SK-N-SH treated with all-trans-retinoic acid at 6 μM for 48 hours (cell line): ENCODE measurements around the gene SOCS1.

ENCODE experiments used
- ATAC-seq: fragments of 200-7000 bp; cut with Tn5 transposase; 3 replicates; pipeline ENCODE4 v1.9.1; 2020; ENCODE audit warnings: mild to moderate bottlenecking, moderate library complexity
- ARNTL ChIP-seq: fragments of 450-650 bp; formaldehyde crosslinking; IDR thresholded peaks from 2 replicates; pipeline ENCODE4 v1.5.0; 2020; ENCODE audit warnings: low read depth, mild to moderate bottlenecking, moderate library complexity, borderline replicate concordance
- BACH2 ChIP-seq: fragments of 250-450 bp; sonication (Bioruptor Pico); IDR thresholded peaks from 2 replicates; pipeline ENCODE4 v1.9.0; 2021; ENCODE audit warnings: mild to moderate bottlenecking, borderline replicate concordance
- CSRNP3 ChIP-seq: fragments of 250-450 bp; sonication (Bioruptor Pico); IDR thresholded peaks from 2 replicates; pipeline ENCODE4 v1.5.1; 2021; ENCODE audit warnings: mild to moderate bottlenecking, moderate library complexity
- ESRRG ChIP-seq: fragments of 250-450 bp; sonication (Bioruptor Pico); IDR thresholded peaks from 2 replicates; pipeline ENCODE4 v1.6.1; 2021; ENCODE audit warnings: mild to moderate bottlenecking
- GLIS3 ChIP-seq: fragments of 250-450 bp; sonication (Bioruptor Pico); IDR thresholded peaks from 2 replicates; pipeline ENCODE4 v1.5.0; 2020; ENCODE audit warnings: mild to moderate bottlenecking, moderate library complexity
- ISL1 ChIP-seq: fragments of 250-450 bp; sonication (Bioruptor Pico); IDR thresholded peaks from 2 replicates; pipeline ENCODE4 v2.1.2; 2022; ENCODE audit warnings: mild to moderate bottlenecking, moderate library complexity
- OSR1 ChIP-seq: fragments of 250-450 bp; sonication (Bioruptor Pico); IDR thresholded peaks from 2 replicates; pipeline ENCODE4 v1.8.0; 2022; ENCODE audit warnings: moderate library complexity, mild to moderate bottlenecking, inconsistent platforms
- PPARA ChIP-seq: fragments of 250-450 bp; sonication (Bioruptor Pico); IDR thresholded peaks from 2 replicates; pipeline ENCODE4 v1.5.0; 2020; ENCODE audit warnings: mild to moderate bottlenecking, borderline replicate concordance
- RARB ChIP-seq: fragments of 250-450 bp; sonication (Bioruptor Pico); IDR thresholded peaks from 2 replicates; pipeline ENCODE4 v1.8.0; 2021; ENCODE audit warnings: mild to moderate bottlenecking, moderate library complexity
- SNAI2 ChIP-seq: fragments of 250-450 bp; sonication (Bioruptor Pico); IDR thresholded peaks from 2 replicates; pipeline ENCODE4 v1.5.0; 2020; ENCODE audit warnings: mild to moderate bottlenecking, moderate library complexity
- TCF4 ChIP-seq: fragments of 250-450 bp; sonication (Bioruptor Pico); IDR thresholded peaks from 2 replicates; pipeline ENCODE4 v1.8.0; 2021; ENCODE audit warnings: mild to moderate bottlenecking, moderate library complexity, borderline replicate concordance
- ZC3H10 ChIP-seq: fragments of 250-450 bp; sonication (Bioruptor Pico); IDR thresholded peaks from 2 replicates; pipeline ENCODE4 v1.5.1; 2021; ENCODE audit warnings: mild to moderate bottlenecking, moderate library complexity
- ZFP3 ChIP-seq: fragments of 250-450 bp; sonication (Bioruptor Pico); IDR thresholded peaks from 2 replicates; pipeline ENCODE4 v1.5.0; 2020; ENCODE audit warnings: mild to moderate bottlenecking, moderate library complexity
- ZFP30 ChIP-seq: fragments of 450-650 bp; formaldehyde crosslinking; IDR thresholded peaks from 2 replicates; pipeline ENCODE4 v1.5.0; 2022; ENCODE audit warnings: mild to moderate bottlenecking, moderate library complexity
- ZNF565 ChIP-seq: fragments of 450-650 bp; formaldehyde crosslinking; conservative IDR thresholded peaks from 2 replicates; pipeline ENCODE4 v1.5.0; 2020; ENCODE audit warnings: low read depth, mild to moderate bottlenecking, moderate library complexity
- ZNF70 ChIP-seq: fragments of 450-650 bp; formaldehyde crosslinking; IDR thresholded peaks from 2 replicates; pipeline ENCODE4 v1.5.0; 2020; ENCODE audit warnings: mild to moderate bottlenecking, moderate library complexity
- TF ChIP-seq, protein P1 (sequence below): fragments of 250-450 bp; sonication (Bioruptor Pico); IDR thresholded peaks from 2 replicates; pipeline ENCODE4 v1.5.0; 2020; ENCODE audit warnings: mild to moderate bottlenecking, moderate library complexity
- TF ChIP-seq, protein P2 (sequence below): fragments of 250-450 bp; sonication (Bioruptor Pico); IDR thresholded peaks from 2 replicates; pipeline ENCODE4 v1.8.0; 2021; ENCODE audit warnings: low read depth, mild to moderate bottlenecking, moderate library complexity, borderline replicate concordance
- TF ChIP-seq, protein P3 (sequence below): fragments of 250-450 bp; sonication (Bioruptor Pico); IDR thresholded peaks from 2 replicates; pipeline ENCODE4 v1.5.1; 2020; ENCODE audit warnings: low read depth, mild to moderate bottlenecking, moderate library complexity

Gene SOCS1

GRCh38 chr16:11215935-11216556, 40.0 kb downstream of the SOCS1 start:
- no peak for ATAC-seq
- TF ChIP-seq, protein P1, sequence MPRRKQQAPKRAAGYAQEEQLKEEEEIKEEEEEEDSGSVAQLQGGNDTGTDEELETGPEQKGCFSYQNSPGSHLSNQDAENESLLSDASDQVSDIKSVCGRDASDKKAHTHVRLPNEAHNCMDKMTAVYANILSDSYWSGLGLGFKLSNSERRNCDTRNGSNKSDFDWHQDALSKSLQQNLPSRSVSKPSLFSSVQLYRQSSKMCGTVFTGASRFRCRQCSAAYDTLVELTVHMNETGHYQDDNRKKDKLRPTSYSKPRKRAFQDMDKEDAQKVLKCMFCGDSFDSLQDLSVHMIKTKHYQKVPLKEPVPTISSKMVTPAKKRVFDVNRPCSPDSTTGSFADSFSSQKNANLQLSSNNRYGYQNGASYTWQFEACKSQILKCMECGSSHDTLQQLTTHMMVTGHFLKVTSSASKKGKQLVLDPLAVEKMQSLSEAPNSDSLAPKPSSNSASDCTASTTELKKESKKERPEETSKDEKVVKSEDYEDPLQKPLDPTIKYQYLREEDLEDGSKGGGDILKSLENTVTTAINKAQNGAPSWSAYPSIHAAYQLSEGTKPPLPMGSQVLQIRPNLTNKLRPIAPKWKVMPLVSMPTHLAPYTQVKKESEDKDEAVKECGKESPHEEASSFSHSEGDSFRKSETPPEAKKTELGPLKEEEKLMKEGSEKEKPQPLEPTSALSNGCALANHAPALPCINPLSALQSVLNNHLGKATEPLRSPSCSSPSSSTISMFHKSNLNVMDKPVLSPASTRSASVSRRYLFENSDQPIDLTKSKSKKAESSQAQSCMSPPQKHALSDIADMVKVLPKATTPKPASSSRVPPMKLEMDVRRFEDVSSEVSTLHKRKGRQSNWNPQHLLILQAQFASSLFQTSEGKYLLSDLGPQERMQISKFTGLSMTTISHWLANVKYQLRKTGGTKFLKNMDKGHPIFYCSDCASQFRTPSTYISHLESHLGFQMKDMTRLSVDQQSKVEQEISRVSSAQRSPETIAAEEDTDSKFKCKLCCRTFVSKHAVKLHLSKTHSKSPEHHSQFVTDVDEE (CRISPR knock-in tag) = no peak
- TF ChIP-seq ZNF565 (no peak), OSR1 (CRISPR knock-in tag) (no peak), ZC3H10 (CRISPR knock-in tag) (no peak), BACH2 (CRISPR knock-in tag) (no peak), ARNTL (CRISPR knock-in tag) (no peak), ZFP3 (CRISPR knock-in tag) (no peak), PPARA (CRISPR knock-in tag) (no peak), ISL1 (CRISPR knock-in tag) (no peak), CSRNP3 (CRISPR knock-in tag) (no peak), TCF4 (no peak)
- TF ChIP-seq, protein P2, sequence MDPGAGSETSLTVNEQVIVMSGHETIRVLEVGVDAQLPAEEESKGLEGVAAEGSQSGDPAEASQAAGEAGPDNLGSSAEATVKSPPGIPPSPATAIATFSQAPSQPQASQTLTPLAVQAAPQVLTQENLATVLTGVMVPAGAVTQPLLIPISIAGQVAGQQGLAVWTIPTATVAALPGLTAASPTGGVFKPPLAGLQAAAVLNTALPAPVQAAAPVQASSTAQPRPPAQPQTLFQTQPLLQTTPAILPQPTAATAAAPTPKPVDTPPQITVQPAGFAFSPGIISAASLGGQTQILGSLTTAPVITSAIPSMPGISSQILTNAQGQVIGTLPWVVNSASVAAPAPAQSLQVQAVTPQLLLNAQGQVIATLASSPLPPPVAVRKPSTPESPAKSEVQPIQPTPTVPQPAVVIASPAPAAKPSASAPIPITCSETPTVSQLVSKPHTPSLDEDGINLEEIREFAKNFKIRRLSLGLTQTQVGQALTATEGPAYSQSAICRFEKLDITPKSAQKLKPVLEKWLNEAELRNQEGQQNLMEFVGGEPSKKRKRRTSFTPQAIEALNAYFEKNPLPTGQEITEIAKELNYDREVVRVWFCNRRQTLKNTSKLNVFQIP (CRISPR knock-in tag) = no peak

- ATAC-seq = no peak
- TF ChIP-seq ARNTL (CRISPR knock-in tag) = no peak
- no peak for TF ChIP-seq ZNF70 (CRISPR knock-in tag)
- TF ChIP-seq ZNF565 = no peak
- no peak for TF ChIP-seq ZFP3 (CRISPR knock-in tag)
- TF ChIP-seq, protein P3, sequence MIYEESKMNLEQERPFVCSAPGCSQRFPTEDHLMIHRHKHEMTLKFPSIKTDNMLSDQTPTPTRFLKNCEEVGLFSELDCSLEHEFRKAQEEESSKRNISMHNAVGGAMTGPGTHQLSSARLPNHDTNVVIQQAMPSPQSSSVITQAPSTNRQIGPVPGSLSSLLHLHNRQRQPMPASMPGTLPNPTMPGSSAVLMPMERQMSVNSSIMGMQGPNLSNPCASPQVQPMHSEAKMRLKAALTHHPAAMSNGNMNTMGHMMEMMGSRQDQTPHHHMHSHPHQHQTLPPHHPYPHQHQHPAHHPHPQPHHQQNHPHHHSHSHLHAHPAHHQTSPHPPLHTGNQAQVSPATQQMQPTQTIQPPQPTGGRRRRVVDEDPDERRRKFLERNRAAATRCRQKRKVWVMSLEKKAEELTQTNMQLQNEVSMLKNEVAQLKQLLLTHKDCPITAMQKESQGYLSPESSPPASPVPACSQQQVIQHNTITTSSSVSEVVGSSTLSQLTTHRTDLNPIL = no peak
Measured at GRCh38 chr16:11213799-11214198, 42.2 kb downstream of the SOCS1 start.

DNA sequence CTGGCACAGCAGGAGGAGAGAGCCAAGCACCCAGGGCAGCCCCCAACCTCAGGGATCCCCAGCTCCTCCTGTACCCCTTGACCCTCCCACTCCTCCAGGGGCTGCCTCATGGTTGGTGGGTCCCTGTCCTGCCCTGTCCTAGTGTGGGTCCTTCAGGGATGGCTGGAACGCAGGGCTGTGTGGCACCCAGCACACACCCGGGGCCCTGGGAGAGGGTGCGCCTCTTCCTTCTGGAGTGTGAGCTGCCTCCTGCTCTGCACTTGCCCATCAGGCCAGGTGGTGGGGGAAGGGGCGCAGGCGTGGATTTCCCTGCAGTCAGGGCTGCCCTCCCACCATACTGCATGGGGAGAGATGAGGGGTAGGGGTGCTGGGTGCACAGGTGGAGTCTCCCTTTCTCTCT, 42.6 kb downstream of the SOCS1 start:
- TF ChIP-seq RARB (CRISPR knock-in tag) (no peak), PPARA (CRISPR knock-in tag) (no peak)
- TF ChIP-seq, all 23 proteins: peak for 0
- no peak for ATAC-seq

DNA sequence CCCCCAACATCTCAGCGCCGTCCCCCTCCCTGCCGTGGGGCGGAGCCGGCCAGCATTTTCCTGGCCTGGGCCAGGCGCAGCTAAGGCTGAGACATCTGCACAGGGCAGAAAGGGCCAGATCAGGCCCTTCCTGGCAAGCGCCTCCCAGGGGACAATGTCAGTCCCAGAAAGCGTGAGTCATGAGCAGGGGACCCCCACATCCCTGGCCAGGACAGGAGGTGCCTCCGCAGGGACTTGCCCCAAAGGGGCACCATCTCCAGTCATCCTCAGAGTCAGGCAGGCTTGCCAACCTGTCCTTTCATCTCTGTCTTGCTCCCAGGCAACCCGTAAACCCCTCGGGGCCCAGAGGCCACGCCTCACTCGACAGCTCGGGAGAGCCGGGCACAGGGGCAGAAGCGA, 43.2 kb downstream of the SOCS1 start:
- no peak for TF ChIP-seq CSRNP3 (CRISPR knock-in tag)
- TF ChIP-seq OSR1 (CRISPR knock-in tag) = no peak
- TF ChIP-seq ZNF70 (CRISPR knock-in tag) = no peak
- TF ChIP-seq SNAI2 (CRISPR knock-in tag) = no peak
- TF ChIP-seq ZNF565 = no peak
- no peak for TF ChIP-seq PPARA (CRISPR knock-in tag)
- TF ChIP-seq RARB (CRISPR knock-in tag) = no peak
- TF ChIP-seq, protein P1 (CRISPR knock-in tag) = no peak
- TF ChIP-seq, protein P3 = no peak
- no peak for TF ChIP-seq ESRRG
- no peak for TF ChIP-seq BACH2 (CRISPR knock-in tag)
- no peak for TF ChIP-seq GLIS3
- no peak for TF ChIP-seq ZFP30 (CRISPR knock-in tag)
- no peak for ATAC-seq
